Measurements from ENCODE around the gene ELL3.
A peak's percentile ranks its signal among the peaks of the same experiment; 100 is the strongest.
"Not testable (repeated sequence)": the region's sequence is repeated elsewhere in the genome, so short reads cannot be mapped to it uniquely, and the experiment has no call there.

The ELL3 gene

GRCh38 chr15:43748376-43748775, 28.4 kb downstream of the ELL3 start:
- H3K4me3 ChIP-seq (ENCODE audit: low read depth, low read length), result peak overlapping the region; percentile 95
- no peak for DNase-seq (ENCODE audit: low read depth)
- TF ChIP-seq MYC (IDR thresholded peaks at IDR 0.05; ENCODE audit: low read depth, low read length) (no peak), CTCF (IDR thresholded peaks at IDR 0.05; ENCODE audit: low read depth, low read length) (no peak), POLR2A (IDR thresholded peaks at IDR 0.05; ENCODE audit: extremely low read depth, insufficient read length) (no peak)
- TF ChIP-seq, protein P1, sequence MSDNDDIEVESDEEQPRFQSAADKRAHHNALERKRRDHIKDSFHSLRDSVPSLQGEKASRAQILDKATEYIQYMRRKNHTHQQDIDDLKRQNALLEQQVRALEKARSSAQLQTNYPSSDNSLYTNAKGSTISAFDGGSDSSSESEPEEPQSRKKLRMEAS (IDR thresholded peaks at IDR 0.05; ENCODE audit: low read depth, low read length), result no peak

DNA sequence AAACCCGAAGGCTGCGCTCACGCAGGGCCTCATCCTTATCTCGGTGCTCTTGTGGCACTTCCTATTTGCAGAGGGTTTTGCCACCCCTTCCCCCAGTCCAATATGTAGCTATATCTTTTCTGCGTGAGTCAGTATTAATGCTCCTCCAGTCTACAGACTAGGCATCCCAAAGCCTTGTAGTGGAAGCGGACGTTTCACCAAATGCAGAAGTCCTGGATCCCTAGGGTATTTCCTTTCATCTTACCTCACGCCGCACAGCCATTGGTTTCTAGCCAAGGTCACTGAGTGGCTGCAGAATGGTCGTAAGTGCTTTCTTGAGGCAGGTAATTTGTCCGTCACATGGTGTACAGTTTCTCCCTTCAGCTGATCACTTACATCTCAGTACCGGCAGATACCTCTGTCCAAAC, 29.9 kb downstream of the ELL3 start:
- DNase-seq (ENCODE audit: low read depth), result peak; percentile 81
- peak overlapping the region; percentile 95 for H3K4me3 ChIP-seq (ENCODE audit: low read depth, low read length)

- TF ChIP-seq, protein P1 (IDR thresholded peaks at IDR 0.05; ENCODE audit: low read depth, low read length), result peak; percentile 68; the same call in 1 of the 2 replicates
- TF ChIP-seq POLR2A (IDR thresholded peaks at IDR 0.05; ENCODE audit: extremely low read depth, insufficient read length) (peak; percentile 88), MYC (IDR thresholded peaks at IDR 0.05; ENCODE audit: low read depth, low read length) (peak; percentile 61)
- peak; percentile 94 for DNase-seq (ENCODE audit: low read depth)
- H3K4me3 ChIP-seq (ENCODE audit: low read depth, low read length), result peak within 1 kb of the TSS; percentile 95
These were observed 30.4 kb downstream of the ELL3 start, which contains the start of gene PDIA3 for GRCh38 chr15:43746245-43746902. Gene PDIA3 (plus strand): TSS chr15:43746438. CDS start chr15:43746540, 102 bp downstream.

- no peak overlapping the region for H3K4me3 ChIP-seq (ENCODE audit: low read depth, low read length)
- TF ChIP-seq, protein P1 (IDR thresholded peaks at IDR 0.05; ENCODE audit: low read depth, low read length), result no peak
- TF ChIP-seq CTCF (IDR thresholded peaks at IDR 0.05; ENCODE audit: low read depth, low read length) (no peak), POLR2A (IDR thresholded peaks at IDR 0.05; ENCODE audit: extremely low read depth, insufficient read length) (no peak), MYC (IDR thresholded peaks at IDR 0.05; ENCODE audit: low read depth, low read length) (no peak)
- DNase-seq (ENCODE audit: low read depth), result no peak
These were observed 41.4 kb downstream of the ELL3 start for GRCh38 chr15:43735416-43735815.

- DNase-seq (ENCODE audit: low read depth); H3K4me3 ChIP-seq (ENCODE audit: low read depth, low read length): not testable (repeated sequence)
These were observed 48.6 kb downstream of the ELL3 start for GRCh38 chr15:43728053-43728725.

- not testable (repeated sequence) for DNase-seq (ENCODE audit: low read depth); H3K4me3 ChIP-seq (ENCODE audit: low read depth, low read length)
These were observed 50.5 kb downstream of the ELL3 start for GRCh38 chr15:43726306-43726705.

- TF ChIP-seq POLR2A (IDR thresholded peaks at IDR 0.05; ENCODE audit: extremely low read depth, insufficient read length) (no peak), MYC (IDR thresholded peaks at IDR 0.05; ENCODE audit: low read depth, low read length) (no peak), CTCF (IDR thresholded peaks at IDR 0.05; ENCODE audit: low read depth, low read length) (no peak)
- TF ChIP-seq, protein P1 (IDR thresholded peaks at IDR 0.05; ENCODE audit: low read depth, low read length), result no peak
- H3K4me3 ChIP-seq (ENCODE audit: low read depth, low read length), result no peak overlapping the region
- DNase-seq (ENCODE audit: low read depth), result no peak
These were observed 53.6 kb downstream of the ELL3 start for GRCh38 chr15:43723151-43723550.

All from NB4 (cell line).